ENCODE results near the gene LRP4.

Gene LRP4

DNA sequence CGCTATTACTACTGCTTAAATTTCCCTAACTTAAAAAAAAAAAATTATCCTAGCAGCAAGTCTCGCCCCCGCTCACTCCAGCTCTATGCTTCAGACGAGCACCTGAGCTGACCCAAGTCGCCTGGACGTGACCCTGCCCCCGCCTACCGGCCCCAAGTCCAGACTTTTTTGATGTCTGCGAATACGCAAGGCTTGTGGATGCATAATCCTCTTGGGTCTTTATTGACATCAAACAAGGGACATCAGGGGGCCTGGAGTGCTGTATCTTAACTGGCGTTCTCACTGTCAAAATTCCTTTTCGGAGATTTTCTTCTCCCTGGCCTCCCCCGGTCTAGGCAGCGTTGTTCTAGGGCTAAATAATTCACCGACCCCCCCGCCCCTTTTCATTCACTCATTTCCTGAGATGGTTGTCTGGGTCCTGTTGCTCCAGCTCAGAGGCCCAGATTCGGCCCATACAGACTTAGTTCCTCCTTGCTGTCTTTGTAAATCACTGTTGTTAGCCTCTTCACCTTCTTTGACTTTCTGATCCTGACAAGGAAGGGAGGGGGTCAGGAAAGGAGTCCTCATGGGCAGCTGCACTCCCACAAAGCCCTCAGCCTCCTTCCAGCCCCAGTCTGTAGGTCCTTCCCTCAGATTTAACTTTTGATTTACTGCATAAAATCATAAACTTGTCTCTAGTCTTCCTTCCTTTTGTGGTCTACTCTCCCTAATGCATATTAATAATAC, 601 bp upstream of the LRP4 start:
- no peak for DNase-seq (ENCODE audit: low spot score)

DNA sequence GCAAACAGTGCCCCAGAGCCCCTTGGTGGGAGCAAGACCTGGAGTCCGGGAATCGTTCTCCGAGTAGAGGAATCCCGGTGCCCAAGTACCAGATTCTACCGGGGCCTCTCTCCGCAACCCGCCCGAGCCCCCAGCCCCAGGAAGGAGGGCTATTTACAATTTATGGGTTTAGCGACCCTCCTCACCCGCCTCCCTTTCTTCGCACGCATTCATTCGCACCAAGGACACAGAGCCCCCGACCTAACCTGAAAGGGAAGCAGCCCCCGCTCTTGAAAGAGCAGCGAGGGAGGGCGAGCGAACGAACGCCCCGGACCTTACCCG, 628 bp downstream of the LRP4 start:
- DNase-seq (ENCODE audit: low spot score) = no peak

DNA sequence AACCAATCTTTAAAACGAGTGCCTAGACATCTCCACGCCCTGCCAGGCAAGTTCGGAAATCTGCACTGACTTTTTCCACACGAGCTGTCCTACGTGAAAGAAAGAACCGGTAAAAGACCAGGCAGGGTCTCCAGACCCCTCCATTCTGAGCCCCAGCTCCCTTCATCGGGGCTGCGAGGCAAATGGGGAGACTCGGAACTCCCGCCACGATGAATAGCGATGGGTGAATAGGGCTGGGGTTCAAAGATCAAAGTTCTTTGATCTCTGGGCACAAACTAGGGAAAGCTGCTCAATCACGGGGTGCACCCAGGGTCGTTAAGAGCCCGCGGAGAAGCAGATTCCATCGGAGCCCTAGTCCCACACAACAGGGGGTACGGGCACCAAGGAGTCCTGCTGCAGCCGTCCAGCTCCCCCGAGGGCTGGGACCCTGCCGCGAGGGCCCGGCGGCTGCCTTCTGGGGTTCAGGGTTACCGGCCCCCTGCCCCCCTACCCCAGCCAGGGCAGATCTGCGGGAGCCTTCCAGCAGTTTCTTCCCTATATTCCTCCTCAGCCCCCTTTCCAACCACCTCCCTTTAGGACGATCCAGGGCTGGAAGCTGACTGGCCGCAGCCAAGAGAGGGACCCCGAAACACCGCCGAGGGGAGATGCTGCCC, 1.1 kb downstream of the LRP4 start:
- DNase-seq (ENCODE audit: low spot score) = no peak

DNA sequence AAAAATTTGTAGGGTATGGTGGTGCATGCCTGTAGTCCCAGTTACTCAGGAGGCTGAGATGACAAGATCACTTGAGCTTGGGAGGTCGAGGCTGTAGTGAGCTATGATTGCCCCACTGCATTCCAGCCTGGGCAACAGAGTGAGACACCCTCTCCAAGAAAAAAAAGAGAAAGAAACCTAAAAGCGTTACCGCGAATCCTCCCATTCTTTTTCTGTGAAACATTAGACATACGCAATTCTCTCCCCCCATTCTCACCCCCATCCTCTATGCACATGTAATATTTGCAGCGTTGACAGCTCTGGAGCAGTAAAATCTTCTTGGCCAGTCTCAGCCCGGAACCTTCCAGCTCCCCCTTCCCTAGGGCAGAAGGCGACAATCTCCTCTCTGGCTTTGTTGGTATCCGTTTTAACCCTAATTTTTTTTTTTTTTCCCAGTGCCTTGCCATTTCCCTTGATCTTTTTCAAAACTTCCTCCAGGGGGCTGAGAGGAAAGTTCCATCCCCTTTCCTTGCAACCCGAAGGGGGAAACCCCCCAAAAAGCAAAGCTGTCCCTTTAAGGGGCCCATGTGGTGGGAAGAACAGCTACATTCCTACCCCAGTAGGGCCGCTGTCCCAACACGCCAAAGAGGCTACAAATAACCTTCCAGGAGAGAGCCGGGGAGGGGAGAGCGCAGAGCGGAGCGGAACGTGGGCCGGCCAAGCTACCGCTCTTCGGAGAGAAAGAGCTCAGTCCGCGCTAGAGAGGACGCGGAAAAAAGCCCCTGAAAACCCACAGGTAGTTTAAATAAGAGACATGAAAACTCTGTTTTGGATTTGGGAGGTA, 1.9 kb downstream of the LRP4 start:
- DNase-seq (ENCODE audit: low spot score) = no peak

DNA sequence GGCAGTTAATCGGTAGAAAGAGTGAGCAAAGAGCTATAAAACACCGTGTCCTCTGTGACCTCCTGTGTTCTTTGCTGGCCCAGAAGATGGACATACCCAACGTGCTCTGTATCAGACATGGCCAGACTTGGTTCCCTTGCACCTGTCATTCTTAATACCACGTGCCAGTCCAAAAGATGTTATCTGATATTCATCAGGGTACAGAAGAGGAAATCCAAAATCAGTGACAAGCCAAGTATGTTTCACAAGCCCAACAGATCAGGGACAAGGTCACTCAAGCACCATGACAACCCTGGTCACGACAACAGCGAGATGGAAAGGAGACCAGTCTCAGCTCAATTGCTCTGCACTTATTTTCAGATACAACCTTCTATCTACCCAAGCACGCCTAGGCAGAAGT, 3.4 kb downstream of the LRP4 start:
- DNase-seq (ENCODE audit: low spot score) = no peak

DNA sequence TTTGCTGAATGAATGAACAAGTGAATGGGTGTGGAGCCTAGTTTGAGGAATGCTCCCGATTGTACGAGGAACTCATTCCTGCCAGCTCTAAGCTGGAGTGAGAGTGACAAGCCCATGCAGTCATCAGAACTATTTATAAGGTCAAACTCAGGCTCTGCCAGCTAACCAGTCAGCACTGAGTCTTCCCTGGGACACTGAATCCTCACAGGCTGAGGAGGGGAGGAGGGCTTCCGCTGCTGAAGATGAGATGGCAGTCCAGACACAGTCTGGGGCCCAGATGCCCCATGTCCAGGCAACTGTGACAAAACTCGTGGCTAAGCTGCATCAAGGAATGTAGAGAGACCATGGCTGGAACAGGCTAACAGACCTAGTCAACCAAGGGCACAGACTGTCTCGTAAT, 4.0 kb downstream of the LRP4 start:
- no peak for DNase-seq (ENCODE audit: low spot score)

DNA sequence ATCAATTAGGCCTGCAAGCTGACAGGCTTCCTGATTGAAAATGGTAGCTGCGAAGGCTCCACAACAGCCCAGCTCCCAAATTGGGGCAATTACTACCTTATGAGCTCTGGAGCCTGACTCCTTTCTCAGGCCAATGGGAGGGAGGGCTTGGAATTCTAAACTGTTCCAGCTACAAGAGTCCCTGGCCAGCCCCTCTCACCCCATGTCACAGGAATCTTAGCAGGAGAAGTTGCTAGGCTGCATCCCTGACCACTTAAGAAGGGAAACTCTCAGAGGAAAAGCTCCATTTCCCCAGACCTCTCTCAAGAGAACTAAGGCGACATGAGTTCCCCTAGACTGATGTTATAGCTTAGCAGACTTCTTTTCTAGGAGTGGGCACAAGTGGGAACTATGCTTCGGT, 4.9 kb downstream of the LRP4 start:
- no peak for DNase-seq (ENCODE audit: low spot score)

DNA sequence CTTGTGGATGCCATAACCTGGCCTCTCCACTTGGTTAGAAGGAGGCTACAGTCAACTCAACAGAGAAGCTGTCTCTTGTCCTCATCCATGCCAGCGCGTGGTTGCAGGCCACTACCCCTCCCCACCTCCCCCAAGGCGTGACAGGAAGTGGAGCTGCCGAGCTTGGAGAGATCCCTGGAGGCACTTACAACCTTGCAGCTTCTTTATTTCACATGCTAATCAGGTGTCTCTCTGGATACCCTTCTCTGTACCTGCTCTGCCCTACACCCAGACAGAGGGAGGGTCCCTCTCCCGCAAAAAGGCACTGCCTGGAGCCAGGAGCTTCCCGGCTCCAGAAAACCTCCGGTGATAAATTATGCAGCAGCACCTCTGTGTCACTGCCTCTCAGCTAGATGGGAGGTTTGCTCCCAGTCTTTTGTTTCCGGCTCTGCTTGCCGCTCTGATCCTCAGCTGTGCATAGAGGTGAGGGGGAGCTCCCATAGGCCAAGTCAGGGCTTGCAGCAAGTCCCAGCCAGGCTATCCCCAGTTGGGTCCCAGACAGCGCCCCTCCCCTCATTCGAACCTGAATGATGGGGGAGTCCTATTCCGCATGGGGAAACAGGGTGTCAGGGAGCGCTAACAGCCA, 5.7 kb downstream of the LRP4 start:
- DNase-seq (ENCODE audit: low spot score) = no peak

DNA sequence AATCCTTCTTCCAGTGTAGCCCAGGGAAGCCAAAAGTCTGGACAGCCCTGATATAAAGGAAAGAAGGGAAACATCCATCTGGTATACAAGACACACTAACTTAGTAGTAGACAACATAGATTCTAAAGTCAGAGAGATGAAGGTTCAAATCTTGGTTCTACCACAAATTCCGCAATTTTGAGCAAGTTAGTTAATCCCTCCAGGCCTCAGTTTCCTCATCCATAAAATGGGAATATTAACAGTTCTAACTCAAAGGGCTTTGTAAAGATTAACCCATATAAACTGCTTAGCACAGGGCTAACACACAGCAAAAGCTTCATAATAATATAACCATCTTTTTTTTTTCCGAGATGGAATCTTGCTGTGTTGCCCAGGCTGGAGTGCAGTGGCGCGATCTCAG, 10.7 kb downstream of the LRP4 start:
- no peak for DNase-seq (ENCODE audit: low spot score)

DNA sequence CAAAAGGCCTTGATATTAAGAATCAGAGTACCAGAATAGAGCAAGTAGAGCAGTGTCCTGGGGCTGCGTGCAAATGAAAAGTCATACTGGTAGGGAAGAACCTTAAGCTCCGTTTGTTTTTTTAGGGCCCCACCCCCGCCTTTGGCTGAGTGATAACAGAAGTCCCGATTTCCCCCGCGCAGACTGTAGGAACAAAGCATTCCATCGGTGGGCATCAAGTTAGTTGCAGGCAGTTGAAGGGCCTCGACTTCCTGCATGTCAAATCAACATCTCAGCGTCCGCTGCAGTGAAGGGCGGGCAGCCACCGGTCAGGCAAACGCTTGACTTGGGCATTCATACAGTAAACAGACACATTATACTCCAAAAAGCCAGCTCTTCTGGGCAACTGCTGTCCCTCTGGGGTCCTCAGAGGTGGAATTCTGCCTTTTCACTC, 11.7 kb downstream of the LRP4 start:
- no peak for DNase-seq (ENCODE audit: low spot score)

DNA sequence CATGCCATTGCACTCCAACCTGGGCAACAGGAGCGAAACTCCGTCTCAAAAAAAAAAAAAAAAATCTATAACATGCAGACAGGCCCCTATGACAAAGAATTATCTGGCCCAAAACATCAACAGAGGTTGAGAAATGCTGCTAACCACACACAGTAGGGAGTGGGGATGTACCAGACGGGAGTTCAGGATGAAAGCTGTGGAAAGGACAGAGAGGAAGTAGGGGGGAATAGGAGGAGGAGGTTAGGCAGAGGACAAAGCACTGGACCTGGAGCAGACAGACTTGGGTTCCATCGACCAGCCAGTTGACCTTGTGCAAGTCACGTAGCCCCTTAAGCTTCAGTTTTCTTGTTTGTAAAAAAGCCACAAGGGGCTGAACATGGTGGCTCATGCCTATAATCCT, 12.5 kb downstream of the LRP4 start:
- DNase-seq (ENCODE audit: low spot score) = no peak

DNA sequence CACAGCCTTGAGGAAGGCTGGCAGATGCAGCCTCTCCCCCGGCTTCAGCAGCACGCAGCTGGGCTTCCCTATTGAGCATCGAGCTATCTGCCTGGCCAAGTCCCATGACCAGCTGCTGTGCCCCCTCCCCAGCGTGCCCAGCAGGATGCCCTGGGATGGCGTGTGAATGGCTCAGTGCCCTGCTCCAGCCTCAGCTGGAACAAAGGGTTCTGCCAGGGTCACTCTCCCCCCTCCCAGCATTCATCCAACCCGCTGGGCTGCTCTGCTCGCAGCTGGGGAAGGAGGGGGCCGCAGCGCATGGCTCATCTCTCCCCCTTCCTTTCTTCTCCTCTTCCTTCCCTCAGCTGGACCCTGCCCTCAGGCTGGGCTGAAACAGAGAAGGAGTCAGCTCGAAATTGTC, 14.5 kb downstream of the LRP4 start:
- no peak for DNase-seq (ENCODE audit: low spot score)

DNA sequence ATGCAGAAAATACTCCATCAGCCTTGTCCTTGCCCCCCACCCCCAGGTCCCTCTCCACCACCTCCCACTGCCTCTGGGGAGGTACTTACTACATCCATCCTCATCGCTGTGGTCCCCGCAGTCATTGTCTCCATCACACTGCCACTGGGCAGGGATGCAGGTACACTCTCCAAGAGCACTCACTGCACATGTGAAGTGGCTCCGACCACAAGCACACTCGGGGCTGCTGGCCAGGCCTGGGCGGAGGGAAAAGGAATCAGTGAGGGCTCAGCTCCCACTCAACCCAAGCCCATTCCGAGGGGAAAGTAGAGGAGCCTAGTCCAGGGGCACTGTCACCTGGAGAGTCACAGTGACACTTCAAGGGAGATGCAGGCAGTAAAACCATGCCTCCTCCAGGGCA, 15.7 kb downstream of the LRP4 start:
- no peak for DNase-seq (ENCODE audit: low spot score)

DNA sequence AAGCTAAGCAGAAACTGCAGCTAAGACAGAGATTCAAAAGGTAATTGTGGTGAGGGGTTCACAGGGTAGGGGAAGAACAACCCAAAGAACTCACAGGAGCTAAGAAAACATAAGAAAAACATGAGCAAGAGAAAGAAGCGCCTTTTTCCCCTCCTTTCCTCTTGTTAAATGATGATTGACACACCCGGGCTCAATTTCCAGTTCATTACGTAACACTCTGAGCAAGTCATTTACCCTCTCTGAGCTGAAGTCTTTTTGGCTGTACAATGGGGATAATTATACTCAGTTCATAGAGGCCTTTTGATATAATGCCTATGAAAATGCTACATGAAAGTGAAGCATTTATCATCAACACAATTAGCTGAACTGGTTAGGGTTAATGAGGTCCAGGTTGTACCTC, 17.2 kb downstream of the LRP4 start:
- no peak for DNase-seq (ENCODE audit: low spot score)

DNA sequence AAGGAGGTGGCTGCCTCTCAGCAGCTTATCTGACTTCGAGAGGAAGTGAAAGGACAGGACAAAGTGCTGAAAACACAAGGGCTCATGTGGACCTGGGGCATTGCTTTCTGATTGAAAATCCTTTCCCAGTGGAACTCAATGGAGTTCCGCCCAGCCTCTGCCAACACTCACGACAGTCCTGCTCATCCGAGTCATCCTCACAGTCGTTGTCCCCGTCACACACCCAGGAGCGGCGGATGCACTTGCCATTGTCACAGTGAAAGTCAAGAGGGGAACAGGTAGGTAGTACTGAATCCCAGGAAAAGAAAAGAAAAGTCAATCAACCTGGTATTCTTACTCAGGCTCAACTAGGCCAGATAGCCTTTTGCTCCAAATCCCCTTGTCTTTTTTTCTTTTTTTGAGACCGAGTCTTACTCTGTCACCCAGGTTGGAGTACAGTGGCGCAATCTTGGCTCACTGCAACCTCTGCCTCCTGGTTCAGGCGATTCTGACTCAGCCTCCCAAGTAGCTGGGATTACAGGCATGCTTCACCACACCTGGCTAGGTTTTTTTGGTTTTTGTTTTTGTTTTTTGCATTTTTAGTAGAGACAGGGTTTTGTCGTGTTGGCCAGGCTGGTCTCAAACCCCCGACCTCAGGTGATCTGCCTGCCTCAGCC, 18.1 kb downstream of the LRP4 start:
- DNase-seq (ENCODE audit: low spot score) = no peak

DNA sequence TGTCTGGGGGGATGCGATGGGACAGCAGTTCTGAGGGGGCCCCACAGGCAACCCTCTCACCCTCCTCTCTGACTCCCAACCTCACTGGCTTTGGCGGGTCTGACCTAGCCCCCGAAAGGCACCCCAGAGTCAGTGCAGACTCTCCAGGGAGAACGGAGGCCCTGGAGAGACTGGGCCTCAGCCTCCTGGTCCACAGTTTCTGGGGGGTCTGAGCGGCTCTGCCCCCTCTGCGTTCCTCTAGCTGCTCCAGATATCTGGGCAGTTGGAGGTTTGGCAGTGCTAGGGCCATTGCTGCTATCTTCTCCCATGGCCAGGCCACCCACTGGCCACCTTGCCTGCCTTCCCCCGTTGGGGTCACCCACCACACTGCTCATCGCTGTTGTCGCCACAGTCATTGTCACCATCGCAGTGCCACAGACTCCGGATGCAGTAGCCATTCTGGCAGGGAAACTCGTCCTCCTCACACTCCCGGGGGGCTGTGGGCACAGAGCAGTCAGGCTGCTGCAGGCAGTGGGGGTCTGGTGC, 18.8 kb downstream of the LRP4 start:
- no peak for DNase-seq (ENCODE audit: low spot score)

DNA sequence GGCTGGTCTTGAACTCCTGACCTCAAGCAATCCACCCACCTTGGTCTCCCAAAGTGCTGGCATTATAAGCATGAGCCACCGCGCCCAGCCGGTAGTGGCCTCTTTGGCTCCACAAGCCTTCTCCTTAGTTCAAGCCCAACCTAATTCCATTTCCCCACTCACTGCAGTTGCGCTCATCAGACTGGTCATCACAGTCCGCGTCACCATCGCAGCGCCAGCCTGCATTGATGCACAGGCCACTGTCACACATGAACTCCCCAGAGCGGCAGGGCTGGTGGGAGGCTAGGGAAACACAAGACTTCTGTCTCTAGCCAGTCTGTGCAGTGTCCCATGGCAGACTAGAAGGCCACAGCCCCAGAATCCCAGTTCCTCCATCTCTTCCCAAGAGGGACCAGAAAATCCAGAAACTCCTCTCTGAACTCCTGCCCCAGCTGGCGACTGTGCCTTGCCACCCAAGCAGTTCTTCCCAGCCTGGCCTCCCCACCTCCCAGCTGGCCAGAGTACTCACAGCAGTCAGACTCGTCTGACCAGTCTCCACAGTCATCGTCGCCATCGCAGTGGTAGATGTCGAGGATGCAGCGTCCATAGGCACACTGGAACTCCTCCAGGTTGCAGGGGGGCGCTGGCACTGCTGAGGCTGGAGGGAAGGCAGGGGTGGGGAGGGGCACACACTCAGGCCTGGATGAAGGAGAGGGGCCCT, 19.8 kb downstream of the LRP4 start:
- DNase-seq (ENCODE audit: low spot score) = no peak

DNA sequence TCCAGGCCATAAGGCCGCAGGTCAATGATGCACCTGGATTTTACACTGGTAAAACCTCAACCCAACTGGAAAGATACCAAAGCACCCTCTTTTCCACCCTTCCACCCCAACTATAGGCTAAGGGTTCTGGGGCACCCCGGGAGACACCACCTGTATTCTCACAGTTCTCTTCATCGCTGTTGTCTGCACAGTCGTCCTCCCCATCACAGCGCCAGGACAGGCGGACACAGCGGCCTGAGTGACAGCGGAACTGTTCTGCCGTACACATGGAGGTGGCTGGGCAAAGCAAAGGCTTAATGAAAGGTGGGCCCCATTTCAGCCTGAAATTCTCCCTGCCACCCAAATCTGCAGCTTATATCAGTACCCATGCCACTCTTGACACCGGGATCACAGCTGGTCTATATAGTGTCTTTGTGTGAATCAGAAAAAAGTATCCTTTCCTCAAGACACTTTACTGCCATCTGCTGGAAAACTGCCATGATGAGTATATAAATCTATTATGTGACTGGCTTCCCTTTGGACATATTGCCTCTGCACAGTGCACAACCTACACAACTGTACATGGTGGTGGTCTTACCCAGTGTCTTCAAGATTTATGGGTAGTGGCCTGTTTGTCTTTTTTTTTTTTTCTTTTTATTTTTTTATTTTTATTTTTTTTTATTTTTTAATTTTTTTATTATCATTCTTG, 21.5 kb downstream of the LRP4 start:
- DNase-seq (ENCODE audit: low spot score) = no peak

DNA sequence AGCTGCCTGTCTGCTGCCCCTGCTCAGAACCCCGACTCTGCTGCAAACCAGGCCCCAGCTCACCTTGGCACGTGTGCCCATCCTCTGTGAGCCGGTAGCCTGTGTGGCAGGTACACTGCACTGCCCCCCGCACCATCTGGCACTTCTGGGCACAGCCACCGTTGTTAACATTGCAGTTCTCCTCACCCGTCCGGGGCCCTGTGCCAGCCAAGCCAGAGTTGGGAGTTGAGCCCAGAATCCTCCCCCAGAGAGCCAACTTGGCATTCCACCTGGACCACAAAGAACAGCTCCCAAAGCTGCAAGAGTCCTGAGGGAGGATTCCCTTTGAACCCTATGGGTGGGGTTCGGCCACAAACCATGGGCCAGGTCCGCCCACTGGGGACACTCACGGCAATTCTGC, 22.5 kb downstream of the LRP4 start:
- DNase-seq (ENCODE audit: low spot score) = no peak

DNA sequence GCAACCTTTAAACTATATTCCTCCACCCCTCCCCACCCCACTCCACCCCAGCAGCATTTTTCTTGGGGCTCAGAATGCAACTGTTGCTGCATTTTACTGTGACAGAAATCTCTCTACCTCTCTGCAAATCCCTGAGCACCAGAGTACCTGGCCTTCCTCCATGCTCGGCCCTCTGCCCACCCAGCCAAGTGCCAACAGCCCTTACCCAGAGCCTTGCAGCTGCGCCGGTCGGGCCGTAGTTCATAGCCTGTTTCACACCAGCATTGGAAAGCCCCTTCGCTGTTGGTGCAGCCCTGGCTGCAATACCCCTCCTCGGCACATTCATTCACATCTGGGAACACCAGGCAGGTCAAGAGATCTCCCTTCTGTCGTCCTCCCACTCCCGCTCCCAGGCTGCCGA, 23.4 kb downstream of the LRP4 start:
- DNase-seq (ENCODE audit: low spot score) = no peak

DNA sequence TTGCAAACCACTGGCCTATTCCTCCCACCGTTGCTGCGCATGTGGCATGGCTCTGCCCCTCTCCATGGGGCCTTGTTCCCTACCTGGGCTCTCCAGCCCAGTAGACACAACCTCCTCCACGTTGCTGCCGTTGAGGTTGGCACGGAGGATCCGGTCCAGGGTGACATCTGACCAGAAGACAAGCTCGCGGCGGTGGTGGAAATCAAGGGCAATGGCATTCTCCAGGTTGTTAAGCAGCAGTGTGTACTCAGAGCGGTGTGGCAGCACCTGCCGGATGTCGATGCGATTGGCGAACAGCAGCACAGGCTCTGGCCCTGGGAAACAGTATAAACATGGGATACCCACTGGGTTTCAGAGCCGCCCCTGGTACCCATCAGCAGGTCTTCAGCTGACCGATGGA, 23.8 kb downstream of the LRP4 start:
- no peak for DNase-seq (ENCODE audit: low spot score)
